PC-3 (cell line): ENCODE data around the gene NOXRED1. TPM values are rescaled to one million over a fixed set of nuclear protein-coding genes. Genes with fewer than 3 reads are reported as not detected.

ENCODE experiments used
- ATAC-seq: fragments of 200-7000 bp; cut with Tn5 transposase; 2 replicates; pipeline ENCODE4 v1.9.1; 2020; ENCODE audit warnings: mild to moderate bottlenecking, moderate library complexity
- BruUV-seq: library from RNA; stranded (reverse); fragments of 400-500 nt; replicated peaks from 2 replicates; lab custom pipeline; 2021; lab: Mats Ljungman, UMichigan
- CTCF ChIA-PET: fragments of 300-600 bp; sonication (Branson Sonifier 250); formaldehyde crosslinking; loops from one replicate; lab custom pipeline; 2022; ENCODE audit warnings: antibody characterized with exemption; lab: Charles Lee
- POLR2A ChIA-PET: fragments of 300-600 bp; sonication (Branson Sonifier 250); formaldehyde crosslinking; loops from one replicate; lab custom pipeline; 2022; ENCODE audit warnings: antibody characterized with exemption; ENCODE audit not compliant: unreplicated experiment; lab: Charles Lee
- DNase-seq: peaks from one replicate; pipeline ENCODE4 v3.0.0-alpha.2; 2015
- H2AFZ ChIP-seq: fragments of 300-600 bp; sonication (generic); 2 replicates; pipeline ENCODE4 v1.6.0; 2016; ENCODE audit warnings: antibody characterized with exemption, low read length
- H3F3A ChIP-seq: fragments of 300-600 bp; sonication (generic); one replicate; pipeline ENCODE4 v1.6.0; 2017; ENCODE audit warnings: antibody characterized with exemption, low read length, control low read depth, mild to moderate bottlenecking; ENCODE audit not compliant: unreplicated experiment
- H3K27ac ChIP-seq: fragments of 300-600 bp; sonication (generic); 2 replicates; pipeline ENCODE4 v1.5.1; 2016; ENCODE audit warnings: mild to moderate bottlenecking, low read length
- H3K27me3 ChIP-seq: fragments of 300-600 bp; sonication (generic); 2 replicates; pipeline ENCODE4 v1.6.1; 2016; ENCODE audit warnings: low read length, mixed read lengths
- H3K36me3 ChIP-seq: fragments of 300-600 bp; sonication (generic); 2 replicates; pipeline ENCODE4 v1.6.1; 2016; ENCODE audit warnings: low read depth, mixed run types, low read length, mixed read lengths
- H3K4me1 ChIP-seq: fragments of 300-600 bp; sonication (generic); 2 replicates; pipeline ENCODE4 v1.5.1; 2016; ENCODE audit warnings: low read length; ENCODE audit not compliant: insufficient read depth
- H3K4me2 ChIP-seq: fragments of 300-600 bp; sonication (generic); 2 replicates; pipeline ENCODE4 v1.6.0; 2016; ENCODE audit warnings: low read length
- H3K4me3 ChIP-seq: fragments of 300-600 bp; sonication (generic); 2 replicates; pipeline ENCODE4 v1.5.1; 2016; ENCODE audit warnings: mild to moderate bottlenecking, low read length, mixed read lengths
- H3K79me2 ChIP-seq: fragments of 300-600 bp; sonication (generic); 2 replicates; pipeline ENCODE4 v1.6.1; 2017; ENCODE audit warnings: low read length, mixed read lengths
- H3K9ac ChIP-seq: fragments of 300-600 bp; sonication (generic); 2 replicates; pipeline ENCODE4 v1.6.0; 2016; ENCODE audit warnings: mild to moderate bottlenecking, low read length
- H3K9me2 ChIP-seq: fragments of 300-600 bp; sonication (generic); replicated peaks from 2 replicates; pipeline ENCODE4 v1.6.1; 2016; ENCODE audit warnings: mixed run types, low read length, mixed read lengths
- H3K9me3 ChIP-seq: fragments of 300-600 bp; sonication (generic); 2 replicates; pipeline ENCODE4 v1.6.1; 2016; ENCODE audit warnings: low read length, mixed read lengths
- H4K20me1 ChIP-seq: fragments of 300-600 bp; sonication (generic); 2 replicates; pipeline ENCODE4 v1.6.1; 2016; ENCODE audit warnings: low read length, mixed read lengths
- EZH2 ChIP-seq: fragments of 300-600 bp; sonication (generic); IDR thresholded peaks from one replicate; pipeline ENCODE4 v1.6.1; 2017; ENCODE audit warnings: antibody characterized with exemption, mild to moderate bottlenecking, low read length; ENCODE audit not compliant: unreplicated experiment
- EZH2phosphoT487 ChIP-seq: fragments of 300-600 bp; sonication (generic); IDR thresholded peaks from 2 replicates; pipeline ENCODE4 v1.6.1; 2018; ENCODE audit warnings: mild to moderate bottlenecking, antibody characterized with exemption, low read length, borderline replicate concordance
- intact Hi-C: fragments of 100-400 bp; cut with micrococcal nuclease; formaldehyde crosslinking; loops from 2 replicates; pipeline ENCODE4 v1.9.0; 2023
- total RNA-seq: library from RNA; depleted of rRNA; stranded (reverse); fragments of >200 nt; gene quantifications from 2 replicates; pipeline ENCODE4 v1.2.3, GENCODE V29; 2014
- TF ChIP-seq, protein P1 (sequence below): fragments of 300-600 bp; sonication (generic); conservative IDR thresholded peaks from 2 replicates; pipeline ENCODE4 v1.5.1; 2017; ENCODE audit warnings: antibody characterized with exemption, low read depth, mild to moderate bottlenecking, low read length

Gene NOXRED1
- total RNA-seq, 1 experiment from 2014 or later: 0.33 TPM

DNA sequence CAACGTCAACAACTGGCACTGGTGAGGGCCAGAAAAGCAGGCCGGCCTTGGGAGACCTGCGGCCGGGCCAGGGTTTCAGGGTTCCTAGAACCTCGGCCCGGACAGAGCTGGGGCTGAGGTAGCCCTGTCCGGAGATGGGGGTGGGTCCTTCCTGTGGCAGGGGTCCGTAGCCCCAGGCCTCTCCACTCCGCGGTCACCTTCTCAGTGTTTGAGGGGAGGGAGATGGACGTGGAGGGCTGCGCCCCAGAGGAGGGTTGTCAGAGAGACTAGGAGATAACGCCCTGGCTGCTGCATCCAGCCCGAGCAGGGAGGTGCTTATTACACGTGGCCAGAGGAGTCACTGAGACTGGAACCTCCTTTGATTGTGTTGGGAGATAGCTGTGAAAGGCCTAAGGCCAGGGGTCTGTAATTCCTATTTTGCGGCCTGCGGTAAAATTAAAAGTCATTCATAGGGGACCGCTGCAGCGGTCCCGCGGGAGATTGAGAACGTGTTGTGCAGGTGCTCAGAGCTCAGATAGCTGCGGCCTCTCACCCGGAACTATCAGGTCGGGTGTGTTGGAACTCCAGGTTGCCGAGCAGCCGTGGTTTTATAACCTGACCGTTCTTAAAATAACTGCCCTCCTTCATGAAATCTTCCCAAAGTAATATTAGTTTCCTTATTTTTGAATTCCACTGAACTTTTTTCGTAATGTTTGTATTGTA is 35.1 kb upstream of the NOXRED1 start:
- peaks cover 19% of the 10 kb centered on the region for H3K4me1 ChIP-seq
- intact Hi-C loops: loop anchor here (5.0 kb wide), 2 partner anchors 159 to 306 kb away; partner anchors contain the start of gene SPTLC2
- TF ChIP-seq EZH2 (no peak), EZH2phosphoT487 (no peak)
- TF ChIP-seq, protein P1, sequence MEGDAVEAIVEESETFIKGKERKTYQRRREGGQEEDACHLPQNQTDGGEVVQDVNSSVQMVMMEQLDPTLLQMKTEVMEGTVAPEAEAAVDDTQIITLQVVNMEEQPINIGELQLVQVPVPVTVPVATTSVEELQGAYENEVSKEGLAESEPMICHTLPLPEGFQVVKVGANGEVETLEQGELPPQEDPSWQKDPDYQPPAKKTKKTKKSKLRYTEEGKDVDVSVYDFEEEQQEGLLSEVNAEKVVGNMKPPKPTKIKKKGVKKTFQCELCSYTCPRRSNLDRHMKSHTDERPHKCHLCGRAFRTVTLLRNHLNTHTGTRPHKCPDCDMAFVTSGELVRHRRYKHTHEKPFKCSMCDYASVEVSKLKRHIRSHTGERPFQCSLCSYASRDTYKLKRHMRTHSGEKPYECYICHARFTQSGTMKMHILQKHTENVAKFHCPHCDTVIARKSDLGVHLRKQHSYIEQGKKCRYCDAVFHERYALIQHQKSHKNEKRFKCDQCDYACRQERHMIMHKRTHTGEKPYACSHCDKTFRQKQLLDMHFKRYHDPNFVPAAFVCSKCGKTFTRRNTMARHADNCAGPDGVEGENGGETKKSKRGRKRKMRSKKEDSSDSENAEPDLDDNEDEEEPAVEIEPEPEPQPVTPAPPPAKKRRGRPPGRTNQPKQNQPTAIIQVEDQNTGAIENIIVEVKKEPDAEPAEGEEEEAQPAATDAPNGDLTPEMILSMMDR: no peak
- H3K9ac ChIP-seq: peak overlapping the region; percentile 90
- no peaks in the 10 kb centered on the region for H3F3A ChIP-seq
- H3K27me3 ChIP-seq: no peaks in the 10 kb centered on the region
- H4K20me1 ChIP-seq: peaks cover 13% of the 10 kb centered on the region
- H3K36me3 ChIP-seq: peaks cover 26% of the 10 kb centered on the region
- POLR2A ChIA-PET: no interaction called here
- H3K4me2 ChIP-seq: peak overlapping the region; percentile 92
- peaks cover 52% of the 10 kb centered on the region for H3K79me2 ChIP-seq
- CTCF ChIA-PET: interaction anchor here (0.5 to 1.5 kb wide), 4 partner anchors 82 to 260 kb away, joined by 3 to 4 read pairs (median 3); partner anchors contain the start of gene TMED8
- no peaks in the 10 kb centered on the region for H3K9me2 ChIP-seq
- H3K27ac ChIP-seq: peak overlapping the region; percentile 50
- ATAC-seq (0 out of 2 replicates have a peak, but pooled peaks have one; percentile 5), DNase-seq (peak; percentile 43)
- BruUV-seq: TSS peak; percentile 41
- H3K4me3 ChIP-seq: peak overlapping the region; percentile 82
- H2AFZ ChIP-seq: peak overlapping the region; percentile 73
- no peaks in the 10 kb centered on the region for H3K9me3 ChIP-seq

DNA sequence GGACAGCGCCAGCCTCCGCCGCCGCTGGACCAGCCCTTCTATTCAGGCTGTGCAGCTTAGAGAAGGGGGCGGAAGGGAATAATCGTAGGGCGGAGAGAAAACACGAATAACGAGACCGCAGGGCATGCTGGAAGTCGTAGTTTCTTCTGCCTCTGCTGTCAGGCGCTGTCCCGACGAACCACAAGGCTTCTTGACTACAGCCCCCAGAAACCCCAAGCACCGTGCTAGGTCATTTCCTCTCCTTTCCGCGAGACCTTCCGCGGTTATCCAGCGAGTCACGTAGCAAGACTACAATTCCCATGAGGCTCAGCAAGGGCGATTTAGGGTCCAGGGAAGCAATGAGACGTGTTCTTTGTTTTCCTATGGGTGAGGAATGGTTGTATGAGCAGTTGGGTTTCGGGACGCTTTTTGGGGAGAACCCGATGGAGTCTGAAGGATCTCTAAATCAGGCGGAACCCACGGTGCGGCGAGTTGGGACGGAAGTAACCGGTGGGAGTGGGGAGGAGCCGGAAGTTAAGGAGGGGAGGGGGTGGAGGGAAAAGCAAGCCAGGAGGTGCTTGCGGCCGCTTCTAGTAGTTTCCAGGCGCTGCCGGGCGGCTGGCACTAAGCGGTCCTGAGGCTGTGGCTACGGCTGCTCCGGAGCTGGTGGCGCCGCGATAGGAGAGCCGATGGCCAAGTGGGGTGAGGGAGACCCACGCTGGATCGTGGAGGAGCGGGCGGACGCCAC is 34.4 kb upstream of the NOXRED1 start, which contains the start of the genes AHSA1 and VIPAS39:
AHSA1 (plus strand) TSS at position 572 of the 727 bp plus-strand sequence; CDS start at position 669, 97 bp downstream.
VIPAS39 (minus strand) TSS at position 80 of the 727 bp plus-strand sequence. CDS start 3,499 bp downstream, outside the sequence.
- intact Hi-C loops: loop anchor here (1.0 to 5.0 kb wide), 5 partner anchors 80 to 305 kb away; partner anchors contain the start of genes ALKBH1, GSTZ1, SAMD15 and SLIRP
- Histone ChIP-seq H3F3A (no peaks in the 10 kb centered on the region), H3K27me3 (no peaks in the 10 kb centered on the region), H3K9ac (peak within 1 kb of the TSS; percentile 90), H3K4me2 (peak within 1 kb of the TSS; percentile 92), H3K79me2 (peaks cover 52% of the 10 kb centered on the region), H3K36me3 (peaks cover 31% of the 10 kb centered on the region), H3K27ac (peak within 1 kb of the TSS; percentile 50), H3K4me3 (peak within 1 kb of the TSS; percentile 82), H4K20me1 (peaks cover 13% of the 10 kb centered on the region), H2AFZ (peak within 1 kb of the TSS; percentile 73), H3K9me3 (no peaks in the 10 kb centered on the region), H3K4me1 (peaks cover 19% of the 10 kb centered on the region), H3K9me2 (no peaks in the 10 kb centered on the region)
- POLR2A ChIA-PET: interaction anchor here (0.5 to 0.7 kb wide), 4 partner anchors 19 to 1072 kb away, joined by 3 to 5 read pairs (median 4); no protein-coding TSS in a partner anchor
- no TSS peak for BruUV-seq
- ATAC-seq: peak; percentile 95
- peak; percentile 100 for DNase-seq
- CTCF ChIA-PET: no interaction called here
- TF ChIP-seq, protein P1: no peak
- no peak for TF ChIP-seq EZH2phosphoT487
- no peak for TF ChIP-seq EZH2
